NCI-H2227 (cell line): ENCODE results near the gene KISS1R.

ENCODE experiments used
- DNase-seq: peaks from one replicate; lab custom pipeline; 2025; ENCODE audit not compliant: unreplicated experiment; lab: John Stamatoyannopoulos, UW

KISS1R gene

DNA sequence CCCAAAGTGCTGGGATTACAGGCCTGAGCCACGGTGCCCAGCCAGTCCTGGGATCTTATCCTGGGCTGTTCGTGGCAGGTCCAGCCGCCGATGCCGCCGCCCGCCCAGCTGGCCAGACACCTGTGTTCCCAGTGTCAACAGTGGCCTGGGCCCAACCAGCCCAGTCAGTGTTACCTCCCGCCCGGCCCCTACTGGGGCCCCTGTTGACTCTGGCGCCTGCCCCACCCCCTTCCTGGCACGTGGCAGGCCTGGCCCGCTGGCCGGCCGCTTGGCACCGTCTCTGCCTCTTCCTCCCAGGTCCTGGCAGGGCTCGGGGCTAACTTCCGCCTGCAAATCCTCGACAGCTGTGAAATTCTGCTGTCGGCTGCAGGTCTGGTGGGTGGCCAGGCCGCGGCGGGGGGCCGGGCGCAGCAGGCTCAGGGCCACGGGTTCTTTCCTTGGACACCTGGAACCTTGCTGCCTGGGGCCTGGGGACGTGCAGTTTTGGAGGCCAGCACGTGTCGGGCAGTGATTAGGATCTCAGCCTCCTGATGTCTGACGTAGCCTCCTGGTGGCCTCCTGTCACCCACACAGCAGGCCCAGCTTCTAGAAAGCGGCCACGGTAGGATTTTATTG, 17.8 kb downstream of the KISS1R start:
- no peak for DNase-seq

GRCh38 chr19:936175-936546, 19.0 kb downstream of the KISS1R start:
- DNase-seq, result no peak

GRCh38 chr19:937259-937694, 20.1 kb downstream of the KISS1R start:
- no peak for DNase-seq

- no peak for DNase-seq
Measured at GRCh38 chr19:938233-938923, 21.2 kb downstream of the KISS1R start.

DNA sequence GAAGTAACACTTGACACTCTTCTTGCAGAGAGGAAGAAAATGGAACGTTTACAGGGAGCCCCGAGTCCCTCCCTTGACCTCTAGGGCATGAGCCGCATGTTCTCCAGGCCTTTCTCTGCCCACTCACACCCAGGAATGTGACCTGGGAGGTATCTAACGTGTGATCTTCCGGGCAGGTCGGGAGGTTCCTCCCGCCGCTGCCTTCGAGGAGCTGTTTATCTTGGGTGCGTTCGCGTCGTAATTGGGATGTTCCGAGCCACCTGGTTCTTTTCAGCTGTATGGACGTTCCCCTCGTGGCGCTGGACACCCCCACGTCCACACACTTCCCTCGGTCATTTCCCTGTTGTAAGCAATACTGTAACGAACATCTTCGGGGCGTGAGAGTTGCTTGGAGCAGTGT, 22.3 kb downstream of the KISS1R start:
- no peak for DNase-seq

GRCh38 chr19:939922-940321, 22.8 kb downstream of the KISS1R start:
- DNase-seq, result no peak

- peak; percentile 30 for DNase-seq
Measured at GRCh38 chr19:940591-941291, 23.6 kb downstream of the KISS1R start.

- DNase-seq, result no peak
Measured at GRCh38 chr19:941292-942132, 24.4 kb downstream of the KISS1R start.

DNA sequence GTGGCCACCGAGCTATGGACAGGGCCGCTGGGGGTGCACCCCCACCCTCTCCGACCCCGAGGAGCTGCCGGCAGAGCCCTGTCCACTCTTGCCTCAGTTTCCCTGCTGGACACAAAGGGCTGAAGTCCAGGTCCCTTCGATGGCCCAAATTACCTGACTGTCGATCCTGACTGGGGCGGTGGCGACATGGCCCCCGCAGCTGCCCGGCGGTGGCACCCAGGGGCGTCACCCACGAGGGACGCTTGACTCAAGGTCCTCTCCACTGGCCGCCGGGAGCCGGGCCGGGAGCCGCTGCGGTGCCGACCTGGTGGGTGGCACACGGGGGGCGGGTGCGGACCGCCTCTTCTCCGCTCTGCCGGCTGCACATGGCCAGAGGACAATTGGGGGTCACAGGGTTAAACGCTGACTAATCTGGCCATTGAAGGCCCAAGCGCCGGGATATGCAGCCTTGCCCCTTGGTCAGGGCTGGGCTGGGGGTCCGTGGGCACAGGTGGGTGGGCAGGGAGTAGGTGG, 25.1 kb downstream of the KISS1R start:
- DNase-seq, result no peak

DNA sequence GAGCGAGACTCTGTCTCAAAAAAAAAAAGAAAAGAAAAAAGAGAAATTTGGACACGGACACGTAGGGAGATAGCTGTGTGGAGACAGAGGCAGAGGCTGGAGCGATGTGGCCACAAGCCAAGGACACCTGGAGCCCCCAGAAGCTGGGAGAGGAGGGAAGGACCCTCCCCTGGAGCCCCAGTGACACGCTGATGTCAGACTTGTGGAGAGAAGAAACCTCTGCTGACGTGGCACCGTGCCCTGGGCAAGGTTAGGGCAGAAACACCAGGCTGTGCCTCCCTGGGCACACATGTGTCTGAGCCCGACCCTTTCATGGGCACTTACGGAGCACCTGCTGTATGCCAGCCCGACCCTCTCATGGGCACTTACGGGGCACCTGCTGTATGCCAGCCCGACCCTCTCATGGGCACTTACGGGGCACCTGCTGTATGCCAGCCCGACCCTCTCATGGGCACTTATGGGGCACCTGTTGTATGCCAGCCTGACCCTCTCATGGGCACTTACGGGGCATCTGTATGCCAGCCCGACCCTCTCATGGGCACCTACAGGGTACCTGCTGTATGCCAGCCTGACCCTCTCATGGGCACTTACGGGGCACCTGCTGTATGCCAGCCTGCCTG, 26.5 kb downstream of the KISS1R start:
- DNase-seq, result no peak

DNA sequence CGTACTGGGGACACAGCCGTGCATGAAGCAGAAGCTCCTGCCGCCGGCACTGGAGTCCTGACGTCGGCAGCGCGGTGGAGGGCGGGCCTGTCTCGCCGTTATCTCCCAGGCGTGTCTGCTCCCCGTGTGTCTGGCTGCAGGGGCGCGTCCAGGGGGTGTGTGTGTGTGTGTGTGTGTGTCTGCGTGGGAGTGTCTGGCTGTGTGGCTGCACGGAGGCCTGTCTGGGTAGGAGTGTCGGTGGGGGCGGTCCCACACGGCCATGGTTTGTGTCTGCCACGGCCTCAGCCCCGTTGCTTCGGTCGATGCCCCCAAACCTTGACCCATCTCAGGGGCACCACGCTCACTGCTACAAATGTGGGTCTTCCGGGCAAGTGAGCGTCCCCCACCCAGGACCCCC, 27.0 kb downstream of the KISS1R start:
- DNase-seq, result peak; percentile 46

DNA sequence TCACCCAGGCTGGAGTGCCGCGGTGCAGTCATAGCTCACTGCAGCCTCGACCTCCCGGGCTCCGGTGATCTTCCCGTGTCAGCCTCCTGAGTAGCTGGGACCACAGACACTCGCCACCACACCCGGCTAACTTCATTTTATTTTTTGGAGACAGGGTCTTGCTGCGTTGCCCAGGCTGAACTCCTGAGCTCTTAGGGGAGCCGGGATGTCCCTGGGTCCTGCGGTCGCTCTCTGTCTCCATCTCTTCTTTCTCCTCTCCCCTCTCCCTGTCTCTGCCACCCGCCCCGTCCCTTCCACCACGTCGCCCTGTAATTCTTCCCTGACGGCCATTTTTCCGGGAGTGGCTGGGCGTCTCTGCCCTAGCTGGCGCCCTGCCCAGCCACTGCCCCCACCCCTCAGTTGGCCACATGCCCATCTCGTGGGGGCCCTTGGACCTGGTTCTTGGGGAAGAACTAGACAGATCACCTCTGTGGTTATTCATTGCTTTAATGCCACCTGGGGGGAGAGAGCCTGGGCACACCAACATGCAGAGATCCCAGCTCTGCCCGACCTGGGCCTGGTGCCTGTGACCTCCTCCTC, 27.6 kb downstream of the KISS1R start:
- DNase-seq, result peak; percentile 59

- DNase-seq, result no peak
Measured at GRCh38 chr19:945401-946252, 28.5 kb downstream of the KISS1R start.

DNA sequence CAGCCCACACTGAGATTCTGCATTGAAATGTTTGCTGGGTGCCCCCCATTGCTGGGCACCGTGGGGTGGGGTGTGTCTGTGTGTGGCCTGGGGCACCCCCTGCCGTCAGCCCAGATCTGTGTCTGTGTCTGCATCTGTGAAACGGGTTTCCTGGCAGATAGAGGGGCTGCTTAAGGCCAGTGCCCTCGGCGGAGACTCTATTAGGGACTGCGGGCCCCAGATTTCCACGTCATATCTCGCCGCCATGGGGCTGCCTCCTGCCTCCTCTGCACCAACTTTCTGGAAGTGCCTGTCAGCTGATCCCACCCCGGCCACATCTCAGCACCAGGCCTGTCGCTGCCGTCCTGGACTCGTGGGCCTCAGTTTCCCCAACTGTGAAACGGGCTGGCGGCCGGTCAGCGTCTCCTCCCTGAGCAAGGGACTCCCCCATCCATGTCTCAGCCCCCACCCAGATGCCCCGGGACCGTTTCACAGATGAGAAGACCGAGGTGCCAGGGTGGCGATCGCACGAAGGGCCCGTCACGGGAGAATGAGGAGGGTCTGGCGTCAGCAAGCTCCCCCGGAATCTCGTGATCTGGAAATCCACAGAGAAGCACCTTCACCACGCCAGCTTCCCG, 30.1 kb downstream of the KISS1R start:
- DNase-seq, result no peak

- no peak for DNase-seq
Measured at GRCh38 chr19:947707-948539, 30.8 kb downstream of the KISS1R start.

GRCh38 chr19:948842-949496, 31.8 kb downstream of the KISS1R start:
- no peak for DNase-seq

- no peak for DNase-seq
Measured at GRCh38 chr19:950352-951066, 33.4 kb downstream of the KISS1R start.
